HepG2 (cell line): ENCODE measurements around the gene GUCY1A2. TPM values are rescaled to one million over a fixed set of nuclear protein-coding genes. Genes with fewer than 3 reads are reported as not detected.

Experiments used
- ATAC-seq: fragments of 200-7000 bp; cut with Tn5 transposase; 3 replicates; pipeline ENCODE4 v1.9.1; 2020; ENCODE audit warnings: mild to moderate bottlenecking, moderate library complexity
- BruUV-seq: library from RNA; stranded (reverse); fragments of 400-500 nt; replicated peaks from 2 replicates; lab custom pipeline; 2021; lab: Mats Ljungman, UMichigan
- CTCF ChIA-PET: fragments of 300-600 bp; formaldehyde crosslinking; extraction: SDS; loops from one replicate; lab custom pipeline; 2021; ENCODE audit warnings: low total read pairs, inconsistent platforms, low intra/inter-chr PET ratio; lab: Yijun Ruan, JAX
- POLR2A ChIA-PET: fragments of 350-600 bp; sonication (Branson Sonifier 250); formaldehyde crosslinking; loops from one replicate; lab custom pipeline; 2020; ENCODE audit warnings: antibody characterized with exemption, inconsistent platforms; lab: Yijun Ruan, JAX
- DNase-seq: peaks from one replicate; pipeline ENCODE4 v3.0.0-alpha.2; 2015; ENCODE audit warnings: low spot score
- FAIRE-seq: peaks from 3 replicates; lab custom pipeline; 2011; peaks lifted over from hg19 to GRCh38; lab: Jason Lieb, UNC
- H2AFZ ChIP-seq: one replicate; pipeline ENCODE4 v1.6.1; 2011; ENCODE audit warnings: low read length, inconsistent platforms
- H3K27ac ChIP-seq: fragments of 300-600 bp; 3 replicates; pipeline ENCODE4 v1.8.0; 2011; ENCODE audit warnings: mixed run types, mild to moderate bottlenecking, mixed read lengths, low read length, inconsistent platforms; ENCODE audit not compliant: insufficient read depth; ENCODE audit errors: extremely low read length
- H3K27me3 ChIP-seq, 2 experiments: fragments of 200-600 bp in 1 of 2; 2 replicates in 1 of 2; 3 replicates in 1 of 2; pipeline versions ENCODE4 v1.6.0 to v1.8.0; 2011; ENCODE audit warnings: low read length in 2 of 2, mild to moderate bottlenecking in 2 of 2, moderate library complexity in 2 of 2, inconsistent platforms in 1 of 2; ENCODE audit not compliant: insufficient read depth in 2 of 2, control insufficient read depth in 1 of 2
- H3K36me3 ChIP-seq, 2 experiments: fragments of 200-600 bp in 1 of 2; replicated peaks in 1 of 2; 2 replicates in 1 of 2; 3 replicates in 1 of 2; pipeline versions ENCODE4 v1.5.1 to v1.8.0; 2011; ENCODE audit warnings: low read length in 2 of 2, inconsistent platforms in 1 of 2; ENCODE audit not compliant: insufficient read depth in 2 of 2, control insufficient read depth in 1 of 2
- H3K4me1 ChIP-seq: 2 replicates; pipeline ENCODE4 v1.5.1; 2012; ENCODE audit warnings: low read length, inconsistent platforms; ENCODE audit not compliant: insufficient read depth
- H3K4me2 ChIP-seq: 2 replicates; pipeline ENCODE4 v1.6.0; 2011; ENCODE audit warnings: low read depth, low read length, inconsistent platforms
- H3K4me3 ChIP-seq, 3 experiments: fragments of 200-600 bp in 1 of 3; sonication (generic), shearing (Covaris generic) in 1 of 3; replicated peaks in 1 of 3; 2 replicates each; pipeline ENCODE4 v1.5.1; 2011 to 2016; ENCODE audit warnings: low read length in 3 of 3, inconsistent platforms in 2 of 3, low read depth in 2 of 3, mild to moderate bottlenecking in 2 of 3, control low read depth in 1 of 3, mixed read lengths in 1 of 3; ENCODE audit not compliant: insufficient read depth in 1 of 3
- H3K79me2 ChIP-seq: one replicate; pipeline ENCODE4 v1.6.1; 2011; ENCODE audit warnings: low read length, inconsistent platforms; ENCODE audit not compliant: insufficient read depth
- H3K9ac ChIP-seq: 2 replicates; pipeline ENCODE4 v1.6.0; 2011; ENCODE audit warnings: mild to moderate bottlenecking, low read depth, low read length, inconsistent platforms; ENCODE audit not compliant: insufficient read depth
- H3K9me3 ChIP-seq: 2 replicates; pipeline ENCODE4 v1.5.1; 2012; ENCODE audit warnings: mild to moderate bottlenecking, low read length
- H4K20me1 ChIP-seq: 2 replicates; pipeline ENCODE4 v1.6.0; 2011; ENCODE audit warnings: inconsistent platforms, mild to moderate bottlenecking, low read length, moderate library complexity; ENCODE audit not compliant: insufficient read depth
- ELF1 ChIP-seq: sonication (generic); formaldehyde crosslinking; IDR thresholded peaks from 2 replicates; pipeline ENCODE4 v1.4.0; 2020; ENCODE audit warnings: missing genetic modification reagents
- ETV6 ChIP-seq: sonication (generic); formaldehyde crosslinking; conservative IDR thresholded peaks from 2 replicates; pipeline ENCODE4 v1.4.0; 2020; ENCODE audit warnings: missing genetic modification reagents
- FOXO1 ChIP-seq: sonication (generic); formaldehyde crosslinking; IDR thresholded peaks from 2 replicates; pipeline ENCODE4 v1.4.0; 2020; ENCODE audit warnings: missing genetic modification reagents
- HOXA3 ChIP-seq: sonication (generic); formaldehyde crosslinking; IDR thresholded peaks from 2 replicates; pipeline ENCODE4 v1.5.0; 2020; ENCODE audit warnings: missing genetic modification reagents
- HOXA5 ChIP-seq: sonication (generic); formaldehyde crosslinking; IDR thresholded peaks from 2 replicates; pipeline ENCODE4 v1.4.0; 2020; ENCODE audit warnings: missing genetic modification reagents
- JUND ChIP-seq: sonication (generic); formaldehyde crosslinking; IDR thresholded peaks from 2 replicates; pipeline ENCODE4 v1.8.0; 2022; ENCODE audit warnings: mild to moderate bottlenecking, missing genetic modification reagents
- MAZ ChIP-seq, 2 experiments: sonication (generic) in 1 of 2; formaldehyde crosslinking in 1 of 2; IDR thresholded peaks; 2 replicates each; pipeline versions ENCODE4 v1.5.0 to v1.6.1; 2012 to 2020; ENCODE audit warnings: low read depth in 2 of 2, mild to moderate bottlenecking in 2 of 2, borderline replicate concordance in 1 of 2, improper control_type of control experiment in 1 of 2, low read length in 1 of 2, missing genetic modification reagents in 1 of 2, moderate library complexity in 1 of 2
- NCOA2 ChIP-seq: sonication (generic); formaldehyde crosslinking; IDR thresholded peaks from 2 replicates; pipeline ENCODE4 v1.8.0; 2022; ENCODE audit warnings: inconsistent platforms
- NFKB2 ChIP-seq: sonication (generic); formaldehyde crosslinking; IDR thresholded peaks from 2 replicates; pipeline ENCODE4 v1.4.0; 2020; ENCODE audit warnings: missing genetic modification reagents, borderline replicate concordance
- POLR2A ChIP-seq, 2 experiments: IDR thresholded peaks; 2 replicates each; pipeline ENCODE4 v1.6.1; 2011; ENCODE audit warnings: low read depth in 2 of 2, low read length in 2 of 2, mild to moderate bottlenecking in 1 of 2, moderate library complexity in 1 of 2; ENCODE audit not compliant: insufficient read depth in 1 of 2
- SRSF9 ChIP-seq: fragments of 200-400 bp; formaldehyde crosslinking; IDR thresholded peaks from 2 replicates; pipeline ENCODE4 v1.6.1; 2018; ENCODE audit warnings: borderline replicate concordance, mild to moderate bottlenecking, low read depth, low read length; ENCODE audit not compliant: insufficient read depth, poor library complexity, severe bottlenecking
- STAG1 ChIP-seq: sonication (generic); formaldehyde crosslinking; IDR thresholded peaks from 2 replicates; pipeline ENCODE4 v1.4.0; 2020; ENCODE audit warnings: missing genetic modification reagents
- SYNCRIP ChIP-seq: fragments of 200-400 bp; formaldehyde crosslinking; IDR thresholded peaks from 2 replicates; pipeline ENCODE4 v1.6.1; 2018; ENCODE audit warnings: mild to moderate bottlenecking, low read depth, low read length; ENCODE audit not compliant: insufficient read depth
- TEAD3 ChIP-seq: optimal IDR thresholded peaks from 2 replicates; pipeline ENCODE3; 2016; ENCODE audit warnings: borderline replicate concordance
- ZNF557 ChIP-seq: sonication (generic); formaldehyde crosslinking; IDR thresholded peaks from 2 replicates; pipeline ENCODE4 v1.4.0; 2020; ENCODE audit warnings: missing genetic modification reagents
- ZNF572 ChIP-seq: sonication (generic); formaldehyde crosslinking; IDR thresholded peaks from 2 replicates; pipeline ENCODE4 v1.5.1; 2020; ENCODE audit warnings: mild to moderate bottlenecking, missing genetic modification reagents
- ZSCAN9 ChIP-seq: IDR thresholded peaks from 2 replicates; pipeline ENCODE4 v1.6.1; 2016; ENCODE audit warnings: borderline replicate concordance
- WGBS: methylation state at CpG from one replicate; pipeline ENCODE4 v1.1.6; 2017; ENCODE audit warnings: low lambda C conversion rate; 5-methylcytosine and 5-hydroxymethylcytosine counted together
- in situ Hi-C: cut with HindIII; loops from 2 replicates; pipeline ENCODE4 v1.10.0; 2017; ENCODE audit warnings: low pct_unique_long_range_greater_than_20kb; ENCODE audit not compliant: extremely low pct_ligation_motif_present
- intact Hi-C: fragments of 100-400 bp; cut with micrococcal nuclease; formaldehyde crosslinking; loops from one replicate; pipeline ENCODE4 v1.10.0; 2022; ENCODE audit not compliant: unreplicated experiment
- polyA plus RNA-seq, 8 experiments: library from polyadenylated mRNA; depleted of rRNA in 3 of 8; stranded (reverse) in 7 of 8; unstranded in 1 of 8; fragments of >200 nt; fragmentation: Illumina TruSeq in 4 of 8; extraction: Trizol in 4 of 8; gene quantifications; 2 replicates each; pipeline versions ENCODE4 v1.2.1 to v1.2.3, GENCODE V29; 2011 to 2016; ENCODE audit warnings: low read depth in 4 of 8, missing spikeins in 1 of 8, mixed read lengths in 1 of 8; ENCODE audit not compliant: insufficient read depth in 1 of 8
- total RNA-seq, 5 experiments: library from RNA; depleted of rRNA; stranded (reverse); fragments of >200 nt; fragmentation: Illumina TruSeq; extraction: Trizol; gene quantifications; 2 replicates each; pipeline ENCODE4 v1.2.3, GENCODE V29; 2016; ENCODE audit warnings: low read depth in 1 of 5
- TF ChIP-seq, protein P1 (sequence below): sonication (generic); formaldehyde crosslinking; IDR thresholded peaks from 2 replicates; pipeline ENCODE4 v1.5.1; 2020; ENCODE audit warnings: missing genetic modification reagents, mild to moderate bottlenecking, borderline replicate concordance
- TF ChIP-seq, protein P2 (sequence below): IDR thresholded peaks from 2 replicates; pipeline ENCODE4 v1.6.1; 2016; ENCODE audit warnings: low read depth, control low read depth
- TF ChIP-seq, protein P3 (sequence below): sonication (generic); formaldehyde crosslinking; IDR thresholded peaks from 2 replicates; pipeline ENCODE4 v1.4.0; 2020; ENCODE audit warnings: low read depth, mild to moderate bottlenecking, missing genetic modification reagents

GUCY1A2 gene
- total and polyA plus RNA-seq, 2 of the 13 experiments (the other 11 are each of a cell fraction or from before 2014, with no cell fraction given): 0.01 to 0.07 TPM

DNA sequence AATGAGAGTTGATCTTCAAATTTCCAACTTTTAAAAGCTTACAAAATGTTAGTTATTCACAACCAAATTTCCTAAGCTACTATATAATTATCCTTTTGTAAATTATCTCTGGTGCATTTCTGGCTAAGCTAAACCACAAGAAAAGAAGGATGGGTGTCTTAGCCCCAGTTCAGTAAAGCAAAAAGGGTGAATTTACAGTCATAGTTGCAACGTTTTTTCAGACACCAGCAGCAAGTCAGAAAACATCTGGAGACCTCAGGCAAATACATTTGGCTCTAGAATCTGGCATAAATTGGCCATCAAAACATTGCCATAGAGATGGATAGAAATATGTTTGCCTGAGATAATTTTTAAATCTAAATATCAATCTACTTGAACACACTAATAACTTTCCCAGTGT lies 257.0 kb downstream of the GUCY1A2 start (continued):
- TF ChIP-seq MAZ (IDR thresholded peaks at IDR 0.05; ENCODE audit: borderline replicate concordance, low read depth, low read length) (no peak), MAZ (CRISPR knock-in tag; IDR thresholded peaks at IDR 0.05; ENCODE audit: low read depth) (no peak), SYNCRIP (no peak), ZNF572 (no peak), JUND (CRISPR knock-in tag) (no peak), TEAD3 (no peak)

DNA sequence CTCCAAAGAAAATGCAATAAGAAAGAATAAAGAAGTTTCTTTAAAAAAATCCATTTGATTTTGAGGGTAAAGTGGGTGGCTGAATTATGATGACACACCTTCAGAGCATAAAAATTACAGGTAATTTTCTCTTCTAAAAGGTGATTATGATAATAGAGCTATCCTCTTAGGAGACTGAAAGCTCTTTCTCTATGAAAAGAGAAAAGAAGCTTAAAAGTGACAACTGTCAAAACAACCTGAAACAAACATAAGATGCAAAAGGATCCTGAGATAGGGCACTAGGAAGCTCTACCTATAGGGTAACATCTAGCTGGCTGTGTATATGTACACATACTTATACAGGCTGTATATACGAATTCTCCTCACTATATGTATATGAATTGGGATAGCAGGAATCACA lies 270.2 kb downstream of the GUCY1A2 start:
- no peaks in the 10 kb centered on the region for H3K36me3 ChIP-seq
- in situ Hi-C loops (no loop called here), intact Hi-C loops (no loop called here)
- DNase-seq: no peak
- ChIA-PET CTCF (no interaction called here), POLR2A (no interaction called here)
- no TSS peak for BruUV-seq
- no peak for ATAC-seq
- H3K4me1 ChIP-seq: no peaks in the 10 kb centered on the region
- TF ChIP-seq ZSCAN9 (CRISPR knock-in tag): no peak
- no peak for TF ChIP-seq SRSF9
- TF ChIP-seq, protein P1, sequence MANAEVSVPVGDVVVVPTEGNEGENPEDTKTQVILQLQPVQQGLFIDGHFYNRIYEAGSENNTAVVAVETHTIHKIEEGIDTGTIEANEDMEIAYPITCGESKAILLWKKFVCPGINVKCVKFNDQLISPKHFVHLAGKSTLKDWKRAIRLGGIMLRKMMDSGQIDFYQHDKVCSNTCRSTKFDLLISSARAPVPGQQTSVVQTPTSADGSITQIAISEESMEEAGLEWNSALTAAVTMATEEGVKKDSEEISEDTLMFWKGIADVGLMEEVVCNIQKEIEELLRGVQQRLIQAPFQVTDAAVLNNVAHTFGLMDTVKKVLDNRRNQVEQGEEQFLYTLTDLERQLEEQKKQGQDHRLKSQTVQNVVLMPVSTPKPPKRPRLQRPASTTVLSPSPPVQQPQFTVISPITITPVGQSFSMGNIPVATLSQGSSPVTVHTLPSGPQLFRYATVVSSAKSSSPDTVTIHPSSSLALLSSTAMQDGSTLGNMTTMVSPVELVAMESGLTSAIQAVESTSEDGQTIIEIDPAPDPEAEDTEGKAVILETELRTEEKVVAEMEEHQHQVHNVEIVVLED: no peak
- TF ChIP-seq, protein P2, sequence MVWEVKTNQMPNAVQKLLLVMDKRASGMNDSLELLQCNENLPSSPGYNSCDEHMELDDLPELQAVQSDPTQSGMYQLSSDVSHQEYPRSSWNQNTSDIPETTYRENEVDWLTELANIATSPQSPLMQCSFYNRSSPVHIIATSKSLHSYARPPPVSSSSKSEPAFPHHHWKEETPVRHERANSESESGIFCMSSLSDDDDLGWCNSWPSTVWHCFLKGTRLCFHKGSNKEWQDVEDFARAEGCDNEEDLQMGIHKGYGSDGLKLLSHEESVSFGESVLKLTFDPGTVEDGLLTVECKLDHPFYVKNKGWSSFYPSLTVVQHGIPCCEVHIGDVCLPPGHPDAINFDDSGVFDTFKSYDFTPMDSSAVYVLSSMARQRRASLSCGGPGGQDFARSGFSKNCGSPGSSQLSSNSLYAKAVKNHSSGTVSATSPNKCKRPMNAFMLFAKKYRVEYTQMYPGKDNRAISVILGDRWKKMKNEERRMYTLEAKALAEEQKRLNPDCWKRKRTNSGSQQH: no peak
- TF ChIP-seq HOXA3: no peak
- TF ChIP-seq, protein P3, sequence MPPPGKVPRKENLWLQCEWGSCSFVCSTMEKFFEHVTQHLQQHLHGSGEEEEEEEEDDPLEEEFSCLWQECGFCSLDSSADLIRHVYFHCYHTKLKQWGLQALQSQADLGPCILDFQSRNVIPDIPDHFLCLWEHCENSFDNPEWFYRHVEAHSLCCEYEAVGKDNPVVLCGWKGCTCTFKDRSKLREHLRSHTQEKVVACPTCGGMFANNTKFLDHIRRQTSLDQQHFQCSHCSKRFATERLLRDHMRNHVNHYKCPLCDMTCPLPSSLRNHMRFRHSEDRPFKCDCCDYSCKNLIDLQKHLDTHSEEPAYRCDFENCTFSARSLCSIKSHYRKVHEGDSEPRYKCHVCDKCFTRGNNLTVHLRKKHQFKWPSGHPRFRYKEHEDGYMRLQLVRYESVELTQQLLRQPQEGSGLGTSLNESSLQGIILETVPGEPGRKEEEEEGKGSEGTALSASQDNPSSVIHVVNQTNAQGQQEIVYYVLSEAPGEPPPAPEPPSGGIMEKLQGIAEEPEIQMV (CRISPR knock-in tag): no peak
- no peak for TF ChIP-seq HOXA5 (CRISPR knock-in tag)
- TF ChIP-seq NFKB2 (CRISPR knock-in tag): no peak
- no peak for TF ChIP-seq POLR2A (IDR thresholded peaks at IDR 0.05; ENCODE audit: insufficient read depth in 1 of 2, low read depth in 2 of 2, low read length in 2 of 2)
- no peak for TF ChIP-seq ZNF557 (CRISPR knock-in tag)
- no peak for TF ChIP-seq NCOA2 (CRISPR knock-in tag)
- TF ChIP-seq ETV6 (CRISPR knock-in tag): no peak
- TF ChIP-seq STAG1 (CRISPR knock-in tag): no peak
- no peak for TF ChIP-seq FOXO1 (CRISPR knock-in tag)
- TF ChIP-seq ELF1 (CRISPR knock-in tag): no peak
- 0% methylated on average over 1 of the region's 1 CpG for WGBS
- H3K27me3 ChIP-seq: no peaks in the 10 kb centered on the region; a peak in 1 of 5 replicates
- H3K9ac ChIP-seq: no peak overlapping the region
- no peak overlapping the region for H2AFZ ChIP-seq
- no peak for FAIRE-seq
- H3K79me2 ChIP-seq: no peaks in the 10 kb centered on the region
- H3K4me2 ChIP-seq: no peak overlapping the region
- no peak overlapping the region for H3K27ac ChIP-seq
- no peaks in the 10 kb centered on the region for H4K20me1 ChIP-seq
- no peak overlapping the region for H3K4me3 ChIP-seq
- no peaks in the 10 kb centered on the region for H3K9me3 ChIP-seq
